H1 (cell line): ENCODE results near the gene BAK1. TPM values are rescaled to one million over a fixed set of nuclear protein-coding genes. Genes with fewer than 3 reads are reported as not detected.
A peak's percentile ranks its signal among the peaks of the same experiment; 100 is the strongest.

Experiments used
- CTCF ChIA-PET: fragments of 300-600 bp; sonication (Branson Sonifier 250); formaldehyde crosslinking; loops from one replicate; lab custom pipeline; 2021; ENCODE audit not compliant: partially characterized antibody; lab: Charles Lee
- POLR2A ChIA-PET: fragments of 300-600 bp; sonication (Branson Sonifier 250); formaldehyde crosslinking; loops from one replicate; lab custom pipeline; 2021; ENCODE audit warnings: inconsistent platforms; ENCODE audit not compliant: partially characterized antibody; lab: Charles Lee
- DNase-seq, 2 experiments: peaks; one replicate each; pipeline versions ENCODE4 v3.0.0 to v3.0.0-alpha.2; 2010 to 2022; ENCODE audit warnings: low spot score in 2 of 2, low read depth in 1 of 2, mixed read lengths in 1 of 2
- FAIRE-seq: peaks from 2 replicates; lab custom pipeline; 2011; peaks lifted over from hg19 to GRCh38; lab: Jason Lieb, UNC
- H2AFZ ChIP-seq: 2 replicates; pipeline ENCODE4 v1.8.1; 2012; ENCODE audit warnings: low read length, inconsistent platforms
- H2AK5ac ChIP-seq: 2 replicates; pipeline ENCODE4 v1.6.1; 2013; ENCODE audit warnings: low read depth, low read length
- H2BK120ac ChIP-seq: replicated peaks from 2 replicates; pipeline ENCODE3; 2013; ENCODE audit warnings: low read depth, low read length, inconsistent platforms
- H2BK12ac ChIP-seq: 2 replicates; pipeline ENCODE4 v1.6.1; 2013; ENCODE audit warnings: low read depth, low read length
- H2BK15ac ChIP-seq: 2 replicates; pipeline ENCODE4 v1.6.1; 2013; ENCODE audit warnings: low read length
- H2BK20ac ChIP-seq: 2 replicates; pipeline ENCODE4 v1.6.1; 2013; ENCODE audit warnings: low read length
- H2BK5ac ChIP-seq: 2 replicates; pipeline ENCODE4 v1.6.1; 2013; ENCODE audit warnings: low read depth, low read length
- H3K14ac ChIP-seq: 2 replicates; pipeline ENCODE4 v1.6.1; 2013; ENCODE audit warnings: inconsistent platforms; ENCODE audit not compliant: insufficient read length
- H3K18ac ChIP-seq: 2 replicates; pipeline ENCODE4 v1.6.1; 2013; ENCODE audit warnings: low read length; ENCODE audit errors: extremely low read depth
- H3K23ac ChIP-seq: 2 replicates; pipeline ENCODE4 v1.6.1; 2013; ENCODE audit warnings: inconsistent platforms; ENCODE audit not compliant: insufficient read length
- H3K23me2 ChIP-seq: 2 replicates; pipeline ENCODE4 v1.6.1; 2013; ENCODE audit warnings: low read depth, low read length
- H3K27ac ChIP-seq: 2 replicates; pipeline ENCODE4 v1.6.1; 2011; ENCODE audit warnings: low read depth, low read length, inconsistent platforms
- H3K27me3 ChIP-seq, 4 experiments: replicated peaks in 1 of 4; 1 replicate in 1 of 4; 2 replicates in 3 of 4; pipeline versions ENCODE4 v1.6.1 to v1.8.1; 2011 to 2013; ENCODE audit warnings: low read length in 3 of 4, mild to moderate bottlenecking in 3 of 4, inconsistent platforms in 2 of 4, mixed read lengths in 2 of 4, moderate library complexity in 1 of 4; ENCODE audit not compliant: control insufficient read depth in 3 of 4, insufficient read depth in 3 of 4; ENCODE audit errors: extremely low read depth in 1 of 4
- H3K36me3 ChIP-seq, 4 experiments: 2 replicates each; pipeline versions ENCODE4 v1.6.1 to v1.8.1; 2011 to 2013; ENCODE audit warnings: mild to moderate bottlenecking in 4 of 4, low read length in 3 of 4, moderate library complexity in 2 of 4, control low read depth in 1 of 4, inconsistent platforms in 1 of 4; ENCODE audit not compliant: insufficient read depth in 4 of 4, control insufficient read depth in 2 of 4
- H3K4ac ChIP-seq: replicated peaks from 2 replicates; pipeline ENCODE3; 2013; ENCODE audit warnings: low read length, low read depth, mixed read lengths, inconsistent platforms; ENCODE audit not compliant: insufficient read length
- H3K4me1 ChIP-seq, 4 experiments: replicated peaks in 1 of 4; 1 replicate in 1 of 4; 2 replicates in 3 of 4; pipeline versions ENCODE4 v1.6.1 to v1.8.1; 2011 to 2013; ENCODE audit warnings: low read length in 3 of 4, inconsistent platforms in 2 of 4, mixed read lengths in 1 of 4; ENCODE audit not compliant: insufficient read depth in 4 of 4, control insufficient read depth in 3 of 4
- H3K4me2 ChIP-seq, 2 experiments: 2 replicates each; pipeline versions ENCODE4 v1.6.1 to v1.8.1; 2011 to 2013; ENCODE audit warnings: low read depth in 2 of 2, low read length in 2 of 2, control low read depth in 1 of 2, inconsistent platforms in 1 of 2, mild to moderate bottlenecking in 1 of 2; ENCODE audit not compliant: insufficient read depth in 1 of 2
- H3K4me3 ChIP-seq, 4 experiments: fragments of 200-600, 300-600 bp in 1 of 4; sonication (generic), shearing (Covaris generic), sonication (Bioruptor Twin) in 1 of 4; 2 replicates each; pipeline versions ENCODE4 v1.5.1 to v1.8.1; 2011 to 2016; ENCODE audit warnings: low read length in 4 of 4, low read depth in 3 of 4, control low read depth in 2 of 4, inconsistent platforms in 2 of 4, mild to moderate bottlenecking in 2 of 4, mixed read lengths in 1 of 4, moderate library complexity in 1 of 4; ENCODE audit not compliant: insufficient read depth in 2 of 4; ENCODE audit errors: extremely low read depth in 1 of 4
- H3K56ac ChIP-seq: replicated peaks from 2 replicates; pipeline ENCODE3; 2013; ENCODE audit warnings: low read depth, mild to moderate bottlenecking, mixed read lengths, low read length, inconsistent platforms; ENCODE audit not compliant: insufficient read length
- H3K79me1 ChIP-seq: 2 replicates; pipeline ENCODE4 v1.6.1; 2013; ENCODE audit warnings: low read depth, low read length, control low read depth
- H3K79me2 ChIP-seq, 2 experiments: 2 replicates each; pipeline versions ENCODE4 v1.6.1 to v1.8.1; 2012 to 2013; ENCODE audit warnings: low read length in 2 of 2, mild to moderate bottlenecking in 2 of 2, inconsistent platforms in 1 of 2; ENCODE audit not compliant: insufficient read depth in 2 of 2, control insufficient read depth in 1 of 2
- H3K9ac ChIP-seq, 4 experiments: replicated peaks in 1 of 4; 1 replicate in 1 of 4; 2 replicates in 3 of 4; pipeline versions ENCODE4 v1.6.1 to v1.8.1; 2011 to 2013; ENCODE audit warnings: low read depth in 3 of 4, low read length in 3 of 4, control low read depth in 2 of 4, mild to moderate bottlenecking in 2 of 4, moderate library complexity in 2 of 4, inconsistent platforms in 1 of 4; ENCODE audit errors: extremely low read depth in 1 of 4
- H3K9me3 ChIP-seq, 2 experiments: 2 replicates each; pipeline versions ENCODE4 v1.6.1 to v1.8.1; 2012 to 2013; ENCODE audit warnings: mild to moderate bottlenecking in 2 of 2, moderate library complexity in 2 of 2, control low read depth in 1 of 2, inconsistent platforms in 1 of 2, low read depth in 1 of 2, low read length in 1 of 2, mixed read lengths in 1 of 2; ENCODE audit not compliant: insufficient read depth in 2 of 2
- H4K20me1 ChIP-seq, 2 experiments: replicated peaks in 1 of 2; 2 replicates each; pipeline versions ENCODE3 to v1.8.1; 2011 to 2013; ENCODE audit warnings: inconsistent platforms in 2 of 2, low read length in 2 of 2, mild to moderate bottlenecking in 1 of 2; ENCODE audit not compliant: insufficient read depth in 2 of 2, control insufficient read depth in 1 of 2
- H4K5ac ChIP-seq: 2 replicates; pipeline ENCODE4 v1.6.1; 2013; ENCODE audit warnings: low read length, low read depth, mixed read lengths, inconsistent platforms; ENCODE audit not compliant: insufficient read length
- H4K8ac ChIP-seq: 2 replicates; pipeline ENCODE4 v1.8.0; 2013; ENCODE audit warnings: mild to moderate bottlenecking, moderate library complexity, low read length, inconsistent platforms; ENCODE audit not compliant: insufficient read depth; ENCODE audit errors: extremely low read depth
- H4K91ac ChIP-seq: replicated peaks from 2 replicates; pipeline ENCODE3; 2013; ENCODE audit warnings: low read length, mixed read lengths, inconsistent platforms; ENCODE audit not compliant: insufficient read length
- JUN ChIP-seq: IDR thresholded peaks from 2 replicates; pipeline ENCODE4 v1.6.1; 2011; ENCODE audit warnings: low read depth, mild to moderate bottlenecking, improper control_type of control experiment, low read length
- KDM1A ChIP-seq: fragments of 200-600, 300-600 bp; sonication (generic); IDR thresholded peaks from 2 replicates; pipeline ENCODE4 v1.7.1; 2016; ENCODE audit warnings: mild to moderate bottlenecking, low read length, borderline replicate concordance
- SIX5 ChIP-seq: IDR thresholded peaks from 2 replicates; pipeline ENCODE4 v1.6.1; 2011; ENCODE audit warnings: mild to moderate bottlenecking, low read depth, low read length
- SP1 ChIP-seq: IDR thresholded peaks from 2 replicates; pipeline ENCODE4 v1.6.1; 2011; ENCODE audit warnings: low read depth, low read length
- WGBS, 2 experiments: shearing (Covaris generic) in 1 of 2; methylation state at CpG; one replicate each; pipeline versions ENCODE4 v1.1.6 to v1.1.7; 2013 to 2015; ENCODE audit warnings: low lambda C conversion rate in 2 of 2, mixed read lengths in 2 of 2, inconsistent platforms in 1 of 2, low coverage in 1 of 2, missing lambda C conversion rate in 1 of 2; ENCODE audit not compliant: insufficient replicate concordance in 2 of 2, insufficient coverage in 1 of 2, insufficient read length in 1 of 2; ENCODE audit errors: extremely low coverage in 1 of 2, missing lambda C conversion rate in 1 of 2; 5-methylcytosine and 5-hydroxymethylcytosine counted together
- polyA plus RNA-seq, 7 experiments: library from polyadenylated mRNA; depleted of rRNA in 3 of 7; stranded (reverse) in 5 of 7; unstranded in 2 of 7; fragments of >200 nt in 5 of 7; fragments of 200-250 nt in 2 of 7; gene quantifications; 1 replicate in 5 of 7; 2 replicates in 1 of 7; 4 replicates in 1 of 7; pipeline versions ENCODE4 v1.2.1 to v1.2.3, GENCODE V29; 2011 to 2013; ENCODE audit warnings: missing spikeins in 2 of 7, mixed read lengths in 2 of 7
- total RNA-seq: library from RNA; stranded (reverse); fragmentation: NEBNext Ultra II Directional; extraction: Animal tissue kit (Norgen Biotek cat#: 25700); gene quantifications from 2 replicates; pipeline ENCODE4 v1.2.1, GENCODE V29; 2021

The BAK1 gene
- total and polyA plus RNA-seq, 2 of the 8 experiments (the other 6 are each of a cell fraction or from before 2014, with no cell fraction given) = 43.3 to 43.4 TPM

GRCh38 chr6:33616913-33617312, 36.8 kb upstream of the BAK1 start:
- 85% methylated on average over 2 of the region's 4 CpGs; no CpG with 5 or more reads in 1 of the 2 experiments for WGBS, 2 experiments
- no peak overlapping the region for H3K4me3 ChIP-seq
- 0 out of 4 replicates have a peak, but pooled peaks cover 0 to under 1% of the 10 kb centered on the region in 2 experiments for H3K9me3 ChIP-seq
- no peak overlapping the region for H3K23ac ChIP-seq
- no peak overlapping the region for H3K9ac ChIP-seq
- H3K27me3 ChIP-seq = peaks cover 0 to 5% (median 1%) of the 10 kb centered on the region in 4 experiments; a peak in 3 of 7 replicates
- H4K5ac ChIP-seq = no peak overlapping the region
- no peak overlapping the region for H2AFZ ChIP-seq
- no peak overlapping the region for H3K18ac ChIP-seq
- no peak overlapping the region for H2BK5ac ChIP-seq
- TF ChIP-seq JUN (no peak), SP1 (no peak), KDM1A (no peak), SIX5 (no peak)
- no peak overlapping the region for H2AK5ac ChIP-seq
- no peak overlapping the region for H2BK15ac ChIP-seq
- H3K4me1 ChIP-seq = peaks cover 0 to 6% (median 0%) of the 10 kb centered on the region in 4 experiments; a peak in 6 of 7 replicates
- no peak overlapping the region for H2BK12ac ChIP-seq
- no peaks in the 10 kb centered on the region for H3K36me3 ChIP-seq
- no peak for DNase-seq
- H2BK20ac ChIP-seq = no peak overlapping the region
- no peaks in the 10 kb centered on the region for H3K79me1 ChIP-seq
- no peak overlapping the region for H3K14ac ChIP-seq
- H3K23me2 ChIP-seq = peaks cover 13% of the 10 kb centered on the region
- H3K4ac ChIP-seq = peak overlapping the region; percentile 38
- H3K27ac ChIP-seq = no peak overlapping the region
- FAIRE-seq = no peak
- no peak overlapping the region for H4K91ac ChIP-seq
- no peaks in the 10 kb centered on the region for H3K79me2 ChIP-seq
- ChIA-PET POLR2A (interaction anchor here (1.9 kb wide), 1 partner anchor 10 kb away, joined by 6 read pairs; no protein-coding TSS in a partner anchor), CTCF (interaction anchor here (0.8 to 10.4 kb wide), 5 partner anchors 9 to 37 kb away, joined by 3 to 70 read pairs (median 4); partner anchors contain the start of gene BAK1)
- H4K20me1 ChIP-seq = no peaks in the 10 kb centered on the region
- no peak overlapping the region for H3K56ac ChIP-seq
- H4K8ac ChIP-seq = no peak overlapping the region
- no peak overlapping the region for H3K4me2 ChIP-seq
- H2BK120ac ChIP-seq = no peak overlapping the region
